GM06990 (cell line): ENCODE data around the gene PCDHGA3.

ENCODE experiments used
- DNase-seq: peaks from one replicate; pipeline ENCODE4 v3.0.0-alpha.2; 2011; ENCODE audit not compliant: insufficient read length; ENCODE audit errors: extremely low read depth
- H3K27me3 ChIP-seq: replicated peaks from 2 replicates; pipeline ENCODE4 v1.6.0; 2011; ENCODE audit warnings: low read length; ENCODE audit not compliant: control insufficient read depth, insufficient read depth
- H3K36me3 ChIP-seq: 2 replicates; pipeline ENCODE4 v1.5.1; 2011; ENCODE audit warnings: low read length; ENCODE audit not compliant: control insufficient read depth, insufficient read depth
- H3K4me3 ChIP-seq: replicated peaks from 2 replicates; pipeline ENCODE4 v1.5.1; 2011; ENCODE audit warnings: low read depth, mild to moderate bottlenecking, control low read depth, low read length
- TF ChIP-seq, protein P1 (sequence below): IDR thresholded peaks from 2 replicates; pipeline ENCODE4 v1.5.1; 2011; ENCODE audit warnings: low read length, control low read depth, mild to moderate bottlenecking, inconsistent platforms; ENCODE audit not compliant: insufficient read depth, poor library complexity, severe bottlenecking

The PCDHGA3 gene

DNA sequence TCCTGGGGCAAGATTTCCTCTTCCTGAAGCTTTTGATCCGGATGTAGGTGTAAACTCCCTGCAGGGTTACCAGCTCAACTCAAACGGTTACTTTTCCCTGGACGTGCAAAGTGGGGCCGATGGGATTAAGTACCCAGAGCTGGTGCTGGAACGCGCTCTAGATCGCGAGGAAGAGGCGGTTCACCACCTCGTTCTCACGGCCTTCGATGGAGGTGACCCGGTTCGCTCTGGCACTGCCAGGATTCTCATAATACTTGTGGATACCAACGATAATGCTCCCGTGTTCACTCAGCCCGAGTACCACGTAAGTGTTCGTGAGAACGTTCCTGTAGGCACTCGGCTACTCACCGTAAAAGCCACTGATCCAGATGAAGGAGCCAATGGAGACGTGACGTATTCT, 12.0 kb downstream of the PCDHGA3 start:
- DNase-seq, result no peak
- Histone ChIP-seq H3K4me3 (no peak overlapping the region), H3K36me3 (no peaks in the 10 kb centered on the region), H3K27me3 (no peaks in the 10 kb centered on the region)
- TF ChIP-seq, protein P1, sequence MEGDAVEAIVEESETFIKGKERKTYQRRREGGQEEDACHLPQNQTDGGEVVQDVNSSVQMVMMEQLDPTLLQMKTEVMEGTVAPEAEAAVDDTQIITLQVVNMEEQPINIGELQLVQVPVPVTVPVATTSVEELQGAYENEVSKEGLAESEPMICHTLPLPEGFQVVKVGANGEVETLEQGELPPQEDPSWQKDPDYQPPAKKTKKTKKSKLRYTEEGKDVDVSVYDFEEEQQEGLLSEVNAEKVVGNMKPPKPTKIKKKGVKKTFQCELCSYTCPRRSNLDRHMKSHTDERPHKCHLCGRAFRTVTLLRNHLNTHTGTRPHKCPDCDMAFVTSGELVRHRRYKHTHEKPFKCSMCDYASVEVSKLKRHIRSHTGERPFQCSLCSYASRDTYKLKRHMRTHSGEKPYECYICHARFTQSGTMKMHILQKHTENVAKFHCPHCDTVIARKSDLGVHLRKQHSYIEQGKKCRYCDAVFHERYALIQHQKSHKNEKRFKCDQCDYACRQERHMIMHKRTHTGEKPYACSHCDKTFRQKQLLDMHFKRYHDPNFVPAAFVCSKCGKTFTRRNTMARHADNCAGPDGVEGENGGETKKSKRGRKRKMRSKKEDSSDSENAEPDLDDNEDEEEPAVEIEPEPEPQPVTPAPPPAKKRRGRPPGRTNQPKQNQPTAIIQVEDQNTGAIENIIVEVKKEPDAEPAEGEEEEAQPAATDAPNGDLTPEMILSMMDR, result no peak

DNA sequence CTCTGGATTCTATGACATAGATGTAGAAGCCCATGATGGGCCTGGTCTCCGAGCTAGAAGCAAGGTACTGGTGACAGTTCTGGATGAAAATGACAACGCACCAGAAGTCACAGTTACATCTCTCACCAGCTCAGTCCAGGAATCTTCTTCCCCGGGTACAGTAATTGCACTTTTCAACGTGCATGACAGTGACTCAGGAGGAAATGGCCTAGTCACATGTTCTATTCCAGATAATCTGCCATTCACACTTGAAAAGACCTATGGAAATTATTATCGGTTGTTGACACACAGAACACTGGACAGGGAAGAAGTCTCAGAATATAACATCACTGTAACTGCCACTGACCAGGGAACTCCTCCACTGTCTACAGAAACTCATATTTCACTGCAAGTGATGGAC, 12.5 kb downstream of the PCDHGA3 start:
- Histone ChIP-seq H3K36me3 (no peaks in the 10 kb centered on the region), H3K27me3 (no peaks in the 10 kb centered on the region), H3K4me3 (no peak overlapping the region)
- DNase-seq, result no peak
- TF ChIP-seq, protein P1, result no peak

DNA sequence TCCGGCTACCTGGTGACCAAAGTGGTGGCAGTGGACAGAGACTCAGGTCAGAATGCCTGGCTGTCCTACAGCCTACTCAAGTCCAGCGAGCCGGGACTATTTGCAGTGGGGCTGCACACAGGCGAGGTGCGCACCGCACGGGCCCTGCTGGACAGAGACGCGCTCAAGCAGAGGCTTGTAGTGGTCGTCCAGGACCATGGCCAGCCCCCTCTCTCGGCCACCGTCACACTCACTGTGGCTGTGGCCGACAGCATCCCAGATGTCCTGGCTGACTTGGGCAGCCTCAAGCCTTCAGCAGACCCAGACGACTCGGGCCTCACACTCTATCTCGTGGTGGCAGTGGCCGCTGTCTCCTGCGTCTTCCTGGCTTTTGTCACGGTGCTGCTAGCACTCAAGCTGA, 13.3 kb downstream of the PCDHGA3 start:
- TF ChIP-seq, protein P1, result no peak
- DNase-seq, result no peak
- Histone ChIP-seq H3K27me3 (no peaks in the 10 kb centered on the region), H3K4me3 (no peak overlapping the region), H3K36me3 (no peaks in the 10 kb centered on the region)

DNA sequence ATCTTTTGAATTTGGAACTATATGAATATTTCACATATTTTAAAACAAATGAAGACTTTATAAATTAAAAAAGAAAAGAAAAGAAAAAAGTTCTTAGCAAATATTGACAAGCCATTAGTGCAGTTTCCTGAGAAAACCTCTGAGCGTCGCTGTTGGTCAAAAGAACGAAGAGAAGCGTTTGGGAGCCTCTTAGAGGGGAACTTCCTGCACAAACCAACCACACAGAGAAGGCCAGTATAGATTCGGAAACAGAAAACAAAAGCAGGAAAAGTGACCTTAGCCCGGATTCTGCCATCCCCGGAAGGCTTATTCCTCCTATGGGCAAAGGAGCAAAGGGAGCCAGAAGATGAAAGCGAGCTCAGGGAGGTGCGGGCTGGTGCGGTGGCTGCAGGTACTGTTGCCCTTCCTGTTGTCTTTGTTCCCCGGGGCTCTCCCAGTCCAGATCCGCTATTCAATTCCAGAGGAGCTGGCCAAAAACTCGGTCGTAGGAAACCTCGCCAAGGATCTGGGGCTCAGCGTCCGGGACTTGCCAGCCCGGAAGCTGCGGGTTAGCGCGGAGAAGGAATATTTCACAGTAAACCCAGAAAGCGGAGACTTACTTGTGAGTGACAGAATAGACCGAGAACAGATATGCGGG, 16.3 kb downstream of the PCDHGA3 start, which contains the start of gene PCDHGB2:
PCDHGB2 (plus strand) TSS at position 205 of the 637 bp plus-strand sequence; CDS start at position 347, 142 bp downstream.
- no peaks in the 10 kb centered on the region for H3K27me3 ChIP-seq
- TF ChIP-seq, protein P1, result peak; percentile 80
- H3K36me3 ChIP-seq, result no peaks in the 10 kb centered on the region
- DNase-seq, result peak; percentile 41
- peak within 1 kb of the TSS; percentile 77 for H3K4me3 ChIP-seq

DNA sequence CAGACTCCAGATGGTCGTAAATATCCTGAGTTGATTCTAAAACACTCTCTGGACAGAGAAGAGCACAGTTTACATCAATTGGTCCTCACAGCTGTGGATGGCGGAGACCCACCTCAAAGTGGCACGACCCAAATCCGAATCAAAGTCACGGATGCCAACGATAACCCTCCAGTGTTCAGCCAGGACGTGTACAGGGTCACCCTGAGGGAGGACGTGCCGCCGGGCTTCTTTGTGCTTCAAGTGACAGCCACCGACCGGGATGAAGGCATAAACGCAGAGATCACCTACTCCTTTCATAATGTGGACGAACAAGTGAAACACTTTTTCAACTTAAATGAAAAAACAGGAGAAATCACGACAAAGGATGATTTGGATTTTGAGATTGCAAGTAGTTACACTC, 17.1 kb downstream of the PCDHGA3 start:
- no peak for DNase-seq
- TF ChIP-seq, protein P1, result no peak
- H3K36me3 ChIP-seq, result no peaks in the 10 kb centered on the region
- H3K4me3 ChIP-seq, result peak overlapping the region; percentile 77
- H3K27me3 ChIP-seq, result no peaks in the 10 kb centered on the region

DNA sequence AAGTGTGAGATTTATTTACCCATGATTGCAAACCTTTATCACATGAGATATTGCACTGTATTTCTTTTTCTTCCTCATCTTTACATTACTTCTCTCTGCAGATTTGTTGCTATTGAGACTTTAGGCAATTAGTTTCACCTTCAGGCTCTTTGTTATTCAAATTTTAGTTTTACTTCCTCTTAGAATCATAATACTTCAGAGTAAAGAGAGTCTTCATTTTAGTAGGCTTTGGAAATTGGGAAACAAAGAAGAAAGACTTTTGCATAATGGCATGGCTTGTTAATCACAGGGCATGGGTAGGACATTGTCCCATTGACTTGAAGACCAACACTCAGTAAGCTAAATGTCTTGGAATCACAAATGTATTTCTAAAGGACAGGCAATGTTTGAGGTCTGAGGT, 19.1 kb downstream of the PCDHGA3 start:
- no peak for DNase-seq
- Histone ChIP-seq H3K27me3 (no peaks in the 10 kb centered on the region), H3K4me3 (no peak overlapping the region), H3K36me3 (no peaks in the 10 kb centered on the region)
- TF ChIP-seq, protein P1, result no peak
